ENCODE measurements around the gene SIRT7. TPM values are rescaled to one million over a fixed set of nuclear protein-coding genes. Genes with fewer than 3 reads are reported as not detected.

SIRT7 gene
- total RNA-seq, 2 experiments from 2014 or later, result 56.7 to 57.5 TPM

- H3K27me3 ChIP-seq (ENCODE audit: control insufficient read depth in 1 of 2, insufficient read depth in 2 of 2, low read length in 2 of 2), result peaks cover 7 to 11% of the 10 kb centered on the region in 2 experiments
- peaks cover 35% of the 10 kb centered on the region for H3K36me3 ChIP-seq (ENCODE audit: insufficient read depth, low read length)
- Mint-ChIP-seq H3K36me3 (ENCODE audit: low read depth) (peaks cover 32% of the 10 kb centered on the region), H3K27ac (no peak overlapping the region), H3K27me3 (peaks cover 13% of the 10 kb centered on the region), H3K4me3 (no peak overlapping the region), H3K9me3 (no peaks in the 10 kb centered on the region), H3K4me1 (ENCODE audit: low read depth) (peaks cover 8% of the 10 kb centered on the region)
- peak; percentile 51 for ATAC-seq (ENCODE audit: poor library complexity)
- peaks cover 14% of the 10 kb centered on the region for H3K4me1 ChIP-seq (ENCODE audit: insufficient read depth, low read length)
- H3K4me3 ChIP-seq (ENCODE audit: low read length), result no peak overlapping the region
- intact Hi-C loops (cut with DNase I, micrococcal nuclease), result no loop called here
- CTCF ChIA-PET, result no interaction called here
- H3K27ac ChIP-seq (ENCODE audit: low read depth in 1 of 2, low read length in 2 of 2), result no peak overlapping the region
- no peak for DNase-seq
- POLR2A ChIA-PET, result no interaction called here
- peaks cover 0 to 5% of the 10 kb centered on the region in 2 experiments for H3K9me3 ChIP-seq (ENCODE audit: control insufficient read depth in 1 of 2, insufficient read depth in 1 of 2, low read length in 2 of 2)
- no peak for TF ChIP-seq CTCF (IDR thresholded peaks at IDR 0.05)
Observed at GRCh38 chr17:81902653-81903414, 15.1 kb downstream of the SIRT7 start.

- H3K4me1 Mint-ChIP-seq (ENCODE audit: low read depth), result peaks cover 8% of the 10 kb centered on the region
- no peak for TF ChIP-seq CTCF (IDR thresholded peaks at IDR 0.05)
- H3K9me3 Mint-ChIP-seq, result no peaks in the 10 kb centered on the region
- Histone ChIP-seq H3K36me3 (ENCODE audit: insufficient read depth, low read length) (peaks cover 37% of the 10 kb centered on the region), H3K4me3 (ENCODE audit: low read length) (no peak within 1 kb of the TSS), H3K27me3 (ENCODE audit: control insufficient read depth in 1 of 2, insufficient read depth in 2 of 2, low read length in 2 of 2) (peaks cover 7 to 11% of the 10 kb centered on the region in 2 experiments), H3K9me3 (ENCODE audit: control insufficient read depth in 1 of 2, insufficient read depth in 1 of 2, low read length in 2 of 2) (peaks cover 0 to 5% of the 10 kb centered on the region in 2 experiments), H3K4me1 (ENCODE audit: insufficient read depth, low read length) (peaks cover 14% of the 10 kb centered on the region), H3K27ac (ENCODE audit: low read depth in 1 of 2, low read length in 2 of 2) (no peak within 1 kb of the TSS)
- no peak within 1 kb of the TSS for H3K27ac Mint-ChIP-seq
- H3K27me3 Mint-ChIP-seq, result peaks cover 13% of the 10 kb centered on the region
- ATAC-seq (ENCODE audit: poor library complexity) (peak; percentile 46), DNase-seq (peak in 1 of 14 experiments; percentile 29)
- intact Hi-C loops (cut with DNase I, micrococcal nuclease), result no loop called here
- H3K4me3 Mint-ChIP-seq, result no peak within 1 kb of the TSS
- ChIA-PET CTCF (no interaction called here), POLR2A (interaction anchor here (0.6 kb wide), 2 partner anchors 37 to 121 kb away, joined by 3 read pairs; partner anchors contain the start of gene LRRC45)
- H3K36me3 Mint-ChIP-seq (ENCODE audit: low read depth), result peaks cover 34% of the 10 kb centered on the region
Observed at GRCh38 chr17:81902023-81902652, 15.8 kb downstream of the SIRT7 start, which contains the start of gene NPB. NPB (plus strand) TSS chr17:81902238; CDS start chr17:81902278, 40 bp downstream.

- CTCF ChIA-PET, result no interaction called here
- Mint-ChIP-seq H3K36me3 (ENCODE audit: low read depth) (peaks cover 37% of the 10 kb centered on the region), H3K4me3 (no peak overlapping the region)
Observed at GRCh38 chr17:81901167-81902022, 16.6 kb downstream of the SIRT7 start.

More at GRCh38 chr17:81901167-81902022, 16.6 kb downstream of the SIRT7 start:
- Mint-ChIP-seq H3K27ac (no peak overlapping the region), H3K4me1 (ENCODE audit: low read depth) (peaks cover 8% of the 10 kb centered on the region), H3K9me3 (no peaks in the 10 kb centered on the region), H3K27me3 (peaks cover 13% of the 10 kb centered on the region)
- Histone ChIP-seq H3K9me3 (ENCODE audit: control insufficient read depth in 1 of 2, insufficient read depth in 1 of 2, low read length in 2 of 2) (peaks cover 0 to 5% of the 10 kb centered on the region in 2 experiments), H3K27me3 (ENCODE audit: control insufficient read depth in 1 of 2, insufficient read depth in 2 of 2, low read length in 2 of 2) (peaks cover 7 to 11% of the 10 kb centered on the region in 2 experiments), H3K4me1 (ENCODE audit: insufficient read depth, low read length) (peaks cover 14% of the 10 kb centered on the region), H3K4me3 (ENCODE audit: low read length) (no peak overlapping the region), H3K36me3 (ENCODE audit: insufficient read depth, low read length) (peaks cover 35% of the 10 kb centered on the region), H3K27ac (ENCODE audit: low read depth in 1 of 2, low read length in 2 of 2) (no peak overlapping the region)
- POLR2A ChIA-PET, result interaction anchor here (0.6 kb wide), 2 partner anchors 38 to 122 kb away, joined by 3 read pairs; partner anchors contain the start of gene LRRC45
- ATAC-seq (ENCODE audit: poor library complexity) (no peak), DNase-seq (no peak)
- no peak for TF ChIP-seq CTCF (IDR thresholded peaks at IDR 0.05)
- intact Hi-C loops (cut with DNase I, micrococcal nuclease), result no loop called here

Measured in CD4-positive, alpha-beta T cell (primary cell).